ENCODE results near the gene MPC1L.

Gene MPC1L

DNA sequence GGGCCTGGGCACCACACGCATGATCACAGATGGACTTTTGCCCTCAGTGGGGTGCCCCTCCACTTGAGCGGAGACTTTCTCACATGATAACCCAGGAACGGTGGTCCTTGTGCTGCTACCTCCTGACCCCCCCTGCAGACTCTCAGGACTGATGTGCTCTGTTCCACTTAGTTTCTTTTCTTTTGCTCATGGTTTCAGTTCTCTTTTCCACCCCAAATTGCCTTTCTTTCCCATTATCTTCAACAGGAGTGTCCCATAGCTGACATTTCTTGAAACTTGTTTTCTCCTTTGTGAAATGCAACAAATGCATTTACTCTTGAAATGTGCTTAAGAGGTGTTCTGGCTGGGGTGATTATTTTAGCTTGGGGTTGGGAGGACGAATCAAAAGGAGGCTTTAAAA is 9.0 kb downstream of the MPC1L start:
- no peak for DNase-seq

DNA sequence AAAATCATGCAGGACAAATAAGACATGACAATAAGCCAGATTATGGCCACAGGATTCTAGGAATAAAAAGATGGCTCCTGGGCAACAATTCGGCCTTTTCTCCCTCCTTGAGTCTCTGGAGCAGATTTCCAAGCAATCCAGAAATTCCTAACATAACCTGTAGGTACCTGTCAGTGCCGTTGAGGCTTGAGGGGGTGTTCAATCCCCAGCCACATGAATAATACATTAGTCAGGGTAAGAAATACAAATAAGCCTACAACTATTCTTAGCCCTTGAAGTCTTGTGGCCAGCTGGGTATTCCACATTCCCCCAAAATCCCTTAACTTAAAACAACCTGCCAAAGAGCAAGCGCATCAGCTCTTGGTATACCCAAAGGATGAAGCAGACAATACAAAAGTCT is 14.5 kb downstream of the MPC1L start:
- DNase-seq: no peak

DNA sequence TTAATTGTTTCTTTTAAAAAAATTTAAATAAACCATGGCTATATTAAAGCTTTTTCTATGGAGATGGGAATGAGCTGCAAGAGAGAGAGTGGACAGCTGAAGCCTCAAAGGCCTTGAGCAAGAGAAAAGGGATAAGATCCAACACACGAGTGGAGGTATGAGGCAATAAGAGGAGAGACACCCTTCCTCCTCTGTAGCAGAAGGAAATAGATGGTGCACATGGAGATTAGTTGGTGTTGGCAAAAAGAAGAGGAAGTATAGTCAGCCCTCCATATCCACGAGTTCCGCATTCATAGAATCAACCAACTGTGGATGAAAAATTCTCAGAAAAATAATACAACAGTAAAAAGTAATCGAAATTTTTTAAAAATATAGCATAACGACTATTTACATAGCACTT is 20.9 kb downstream of the MPC1L start:
- DNase-seq: no peak

DNA sequence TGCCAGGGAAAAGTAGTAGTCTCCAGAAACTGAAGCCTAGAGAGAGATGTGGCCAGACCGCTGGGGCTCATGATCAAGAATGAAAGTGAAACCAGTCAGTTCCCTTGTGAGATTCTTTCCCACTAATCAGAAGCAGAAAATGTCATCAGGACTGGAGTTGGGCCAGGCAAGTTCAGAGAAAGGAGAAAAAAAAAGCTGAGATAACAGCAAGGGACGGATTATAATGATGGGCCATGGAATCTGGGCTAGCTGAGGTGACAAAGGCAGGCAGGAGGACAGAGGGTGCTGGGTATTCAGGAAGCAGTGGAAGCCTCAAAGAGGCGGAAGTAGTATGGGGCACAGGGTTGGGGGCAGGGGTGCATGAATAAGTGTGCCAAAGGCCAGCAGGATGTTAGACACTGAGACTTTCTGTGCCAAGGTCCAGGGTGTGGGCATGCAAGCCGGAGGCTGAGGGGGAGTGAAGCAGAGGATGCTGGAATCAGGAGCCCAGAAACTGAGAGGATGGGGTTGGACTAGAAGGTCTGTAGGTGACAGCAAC is 21.7 kb downstream of the MPC1L start:
- DNase-seq: peak; percentile 6

DNA sequence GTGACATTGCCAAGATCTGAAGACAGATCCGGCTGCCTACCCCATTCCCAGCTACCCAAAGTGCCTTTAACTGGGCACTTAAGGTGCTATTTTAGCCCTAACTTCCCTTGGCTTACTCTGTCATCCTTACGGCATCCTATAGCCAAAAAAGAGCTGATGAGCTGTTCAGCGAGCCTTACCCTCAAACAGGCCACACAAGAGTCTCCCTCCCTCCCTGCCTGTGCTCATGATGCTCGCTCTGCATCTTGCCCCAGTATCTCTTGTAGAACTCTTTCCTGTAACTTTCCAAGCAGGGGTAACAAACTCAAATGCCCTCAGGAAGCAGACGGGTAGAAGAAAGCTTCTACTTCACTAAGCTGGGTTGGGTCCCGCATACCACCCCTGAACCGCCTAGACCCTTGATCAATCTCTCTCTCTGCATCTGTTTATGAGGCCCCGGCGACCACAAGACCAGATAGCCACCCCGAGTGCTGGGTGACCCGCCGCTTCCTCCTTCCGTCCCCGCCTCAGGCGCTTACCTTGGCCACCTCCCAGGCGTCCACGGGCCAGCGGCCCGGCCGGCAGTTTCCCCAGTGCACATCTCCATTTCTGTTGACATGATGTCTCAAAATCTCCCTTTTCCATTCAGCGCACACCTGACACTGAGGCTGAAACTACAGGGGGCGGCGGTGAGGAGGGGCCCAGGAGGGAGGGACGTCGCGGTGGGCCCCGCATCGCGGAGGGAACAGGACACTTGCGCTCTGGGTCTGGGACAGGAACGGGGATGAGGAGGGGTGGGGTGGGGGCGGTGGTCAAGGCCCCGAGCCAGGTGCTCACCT is 23.5 kb downstream of the MPC1L start:
- DNase-seq: peak; percentile 12

DNA sequence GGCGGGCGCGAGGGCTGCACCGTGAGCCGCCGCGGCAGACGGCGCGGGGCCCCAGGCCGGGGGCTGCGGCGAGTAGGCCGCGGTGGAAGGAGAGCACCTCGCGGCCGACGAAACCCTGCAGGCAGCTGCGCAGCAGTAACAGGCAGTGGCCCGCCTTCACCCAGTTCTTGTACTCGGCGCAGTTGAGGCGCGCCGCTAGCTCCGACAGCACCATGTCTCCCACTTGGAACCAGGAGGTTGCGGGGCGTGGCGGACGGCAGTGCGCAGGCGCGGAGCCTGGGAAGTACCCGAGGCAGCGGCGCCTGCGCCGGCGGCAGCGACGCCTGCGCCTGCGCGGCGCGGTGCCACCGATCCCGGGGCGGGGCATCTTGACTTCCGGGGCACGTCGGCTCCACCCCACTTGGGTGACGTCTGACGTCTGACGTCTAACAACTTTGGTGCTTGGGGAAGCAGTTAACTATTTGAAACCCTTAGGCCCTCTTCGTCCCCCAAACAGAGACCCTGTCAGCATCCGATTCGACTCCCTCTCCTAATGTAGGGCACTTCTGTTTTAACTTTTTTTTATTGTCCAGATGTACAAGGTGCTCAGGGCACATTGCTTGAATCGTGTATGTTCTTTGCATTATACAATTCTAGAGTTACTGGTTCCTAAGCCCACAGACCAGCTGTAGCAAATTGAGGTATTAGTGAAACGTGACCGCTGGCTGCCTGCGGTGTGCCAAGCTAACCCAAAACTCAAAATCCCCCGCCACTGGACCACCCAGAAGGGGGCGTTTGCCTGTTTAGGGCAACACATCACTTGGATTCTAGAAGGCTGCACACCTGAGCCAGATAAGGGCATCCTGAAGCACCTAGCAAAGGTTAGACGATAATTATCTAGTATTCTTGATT is 24.3 kb downstream of the MPC1L start, which contains the start of gene CXorf38:
Gene CXorf38, minus strand, starts transcription at position 255 of the 891 bp plus-strand sequence. Its CDS starts 41 bp downstream, at position 214.
- DNase-seq: peak; percentile 88

DNA sequence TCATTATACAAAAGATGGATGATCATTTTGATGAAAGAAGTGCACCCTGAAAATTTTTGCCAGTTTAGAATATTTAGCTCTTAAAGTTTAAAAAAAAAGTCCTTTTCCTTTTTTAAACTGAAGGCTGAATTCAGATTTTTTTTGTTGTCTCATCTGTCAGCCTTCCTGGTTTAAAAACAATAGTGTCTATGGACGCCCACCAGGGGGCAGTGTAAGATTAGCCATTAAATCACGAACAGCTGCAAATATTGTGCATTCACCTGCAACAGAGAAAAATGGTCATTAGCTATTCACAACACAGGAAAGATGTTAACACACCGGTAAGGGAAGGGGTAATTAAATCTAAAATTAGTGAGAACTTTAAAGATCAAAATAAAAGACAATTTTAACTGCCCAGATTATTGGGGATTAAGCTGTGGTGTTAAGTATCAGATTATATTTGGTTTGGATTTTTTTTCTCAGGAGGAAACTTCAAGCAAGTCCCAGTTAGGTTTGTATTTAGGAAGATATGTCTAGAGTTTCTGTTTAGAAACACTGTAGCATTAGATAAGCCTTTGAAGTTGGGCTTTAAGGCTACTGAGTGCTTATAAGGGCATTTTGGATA is 28.5 kb downstream of the MPC1L start:
- peak; percentile 56 for DNase-seq

DNA sequence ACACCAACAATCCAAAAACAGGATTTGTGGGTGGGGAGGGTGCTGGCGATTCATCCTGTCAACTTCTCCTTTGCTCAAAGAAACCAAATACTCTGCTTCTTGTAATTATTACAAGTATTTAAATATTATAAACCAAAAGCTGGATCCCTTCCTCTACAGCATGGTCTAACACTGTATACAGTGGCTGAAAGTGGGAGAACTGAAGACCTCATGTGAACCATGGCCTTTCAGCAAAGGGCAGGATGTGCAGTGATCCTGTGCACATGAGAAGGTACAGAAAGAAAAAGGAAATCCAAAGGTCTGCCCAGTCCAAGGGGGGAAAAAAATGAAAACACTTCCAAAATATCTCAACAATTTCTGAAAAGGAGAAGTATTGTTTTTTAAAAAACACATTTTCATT is 29.4 kb downstream of the MPC1L start:
- no peak for DNase-seq

DNA sequence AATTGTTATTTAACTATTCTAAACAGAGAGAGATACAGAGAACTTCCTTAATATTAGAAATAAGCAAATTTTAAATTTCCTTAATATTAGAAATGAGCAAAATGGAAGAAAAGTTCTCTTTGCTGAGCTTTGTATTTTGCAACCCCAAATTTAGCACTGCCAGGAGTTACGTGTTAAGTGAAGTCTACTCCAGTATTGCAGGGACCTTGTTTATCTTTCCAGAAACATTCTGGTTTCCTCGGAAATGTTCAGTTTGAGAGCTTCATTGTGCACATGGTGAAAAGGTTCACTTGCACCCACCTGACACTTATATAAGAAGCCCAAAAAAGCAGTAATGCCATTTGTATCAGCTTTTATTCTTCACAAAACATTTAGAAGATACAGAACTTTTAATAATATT is 30.3 kb downstream of the MPC1L start:
- no peak for DNase-seq

DNA sequence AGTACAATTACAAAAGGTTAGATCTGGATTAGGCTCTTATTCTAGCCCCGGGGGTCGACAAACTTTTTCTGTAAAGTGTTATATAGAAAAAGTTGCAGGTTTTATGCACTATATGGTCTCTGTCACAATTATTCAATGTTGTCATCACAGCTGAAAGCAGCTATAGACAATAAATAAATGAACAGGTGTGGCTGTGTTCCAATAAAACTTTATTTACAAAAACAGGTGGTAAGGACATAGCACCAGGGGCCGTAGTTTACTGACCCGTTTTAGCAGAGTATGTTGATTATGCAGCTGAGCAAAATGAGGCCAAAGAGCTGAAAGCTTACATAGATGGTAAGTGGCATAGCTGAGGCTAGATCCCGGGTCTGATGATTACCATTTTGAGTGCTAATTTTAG is 37.2 kb downstream of the MPC1L start:
- no peak for DNase-seq

DNA sequence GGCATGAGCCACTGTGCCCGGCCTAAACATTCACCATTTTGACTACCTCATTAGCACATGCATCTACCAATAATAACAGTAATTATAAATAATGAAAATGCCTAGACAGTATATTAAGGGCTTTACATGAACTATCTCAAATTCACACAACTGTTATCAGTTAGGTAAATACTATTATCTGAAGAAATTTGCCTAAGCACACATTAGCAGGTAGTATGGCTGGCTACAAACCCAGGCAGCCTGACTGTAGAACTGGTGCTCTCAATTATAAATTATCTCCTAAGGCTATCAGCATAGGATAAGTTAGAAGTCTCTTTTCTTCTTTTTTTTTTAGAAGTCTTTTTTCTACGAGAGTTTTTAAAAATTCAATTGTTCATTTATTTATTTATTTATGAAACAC is 38.3 kb downstream of the MPC1L start:
- DNase-seq: no peak

DNA sequence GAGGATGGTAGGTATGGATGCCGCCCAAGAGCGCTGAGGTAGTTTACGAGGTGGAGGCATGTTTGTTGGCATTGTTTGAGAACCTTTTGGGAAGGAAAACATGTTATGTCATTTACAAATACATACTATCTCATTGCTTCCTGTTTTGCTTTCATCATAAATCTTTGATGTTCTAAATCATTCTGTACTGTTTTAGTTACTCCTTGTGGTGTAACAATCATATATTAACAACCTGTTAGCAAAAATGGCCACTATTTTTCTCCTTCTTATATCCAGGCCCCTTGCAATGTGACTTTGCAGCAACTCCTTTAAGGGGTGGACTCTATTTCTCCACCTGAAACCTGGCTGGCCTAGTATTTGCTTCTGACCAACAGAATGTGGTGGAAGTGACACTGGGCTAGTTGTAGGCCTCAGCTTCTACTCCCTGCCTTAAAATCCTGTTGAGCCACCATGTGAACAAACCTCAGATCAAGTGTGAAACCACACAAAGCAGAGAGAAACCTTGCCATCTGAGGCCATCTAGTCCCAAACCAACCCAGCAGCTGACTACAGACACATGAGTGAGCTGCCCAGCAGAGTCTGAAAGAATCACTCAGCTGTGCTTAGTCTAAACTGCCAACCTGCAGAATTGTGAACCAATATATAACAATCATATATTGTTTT is 40.0 kb downstream of the MPC1L start:
- DNase-seq: no peak

DNA sequence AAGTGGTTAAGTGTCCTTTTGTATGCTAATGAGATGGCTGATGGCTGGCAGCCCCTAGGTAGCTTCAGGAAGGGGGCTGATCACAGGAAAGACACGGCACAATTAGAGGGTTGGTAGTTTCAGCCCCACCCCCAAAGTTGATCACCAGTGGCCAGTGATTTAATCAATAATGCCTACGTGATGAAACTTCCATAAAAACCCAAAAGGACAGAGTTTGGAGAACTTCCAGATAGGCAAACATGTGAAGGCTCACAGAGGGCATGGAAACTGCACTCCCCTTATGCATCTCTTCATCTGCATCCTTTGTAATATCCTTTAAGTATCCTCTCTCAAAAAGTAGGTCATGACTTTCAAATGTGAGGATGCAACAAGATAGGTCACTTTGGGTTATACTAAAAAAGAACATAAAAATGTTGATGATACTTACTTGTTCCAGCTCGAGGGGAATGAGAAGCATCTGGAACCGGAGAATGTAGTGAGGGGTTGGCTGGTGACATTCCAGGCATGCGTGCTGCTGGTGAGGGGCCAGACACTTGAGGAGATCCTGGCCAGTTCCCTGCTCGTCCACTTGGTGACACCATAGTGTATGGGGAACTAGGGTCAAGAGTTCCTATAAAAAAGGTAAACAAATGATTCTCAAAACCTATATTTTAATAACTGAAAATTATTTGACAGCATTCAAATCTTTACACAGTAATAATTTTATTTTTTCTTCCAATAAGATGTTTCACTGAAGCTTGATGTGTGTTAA is 40.8 kb downstream of the MPC1L start:
- DNase-seq: no peak

DNA sequence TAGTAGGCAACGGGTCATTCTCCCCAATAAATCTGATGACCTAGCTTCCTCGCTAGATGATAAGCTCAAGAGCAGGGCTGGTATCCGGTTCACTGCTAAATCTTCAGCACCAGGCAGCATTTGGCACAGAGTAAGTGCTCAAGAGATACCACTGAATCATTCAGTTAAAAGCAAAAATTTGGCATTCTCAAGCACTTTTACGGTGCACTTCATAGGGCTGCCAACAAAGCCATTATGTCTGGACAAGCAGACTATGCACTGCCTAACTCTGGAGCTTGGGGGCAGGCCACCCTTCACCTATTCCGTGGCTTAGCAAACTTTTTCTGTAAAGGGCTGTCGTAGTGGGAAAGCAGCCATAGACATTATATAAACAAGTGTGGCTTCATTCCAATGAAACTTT is 47.9 kb downstream of the MPC1L start:
- no peak for DNase-seq
